Kidney (tissue), 14 donors: ENCODE measurements around the gene EHF. TPM values are rescaled to one million over a fixed set of nuclear protein-coding genes. Genes with fewer than 3 reads are reported as not detected.

Source experiments
- DNase-seq, 5 donors: peaks; one replicate each; pipeline ENCODE4 v3.0.0-alpha.2; 2013 to 2020
- FAIRE-seq: peaks from 2 replicates; lab custom pipeline; 2012; peaks lifted over from hg19 to GRCh38; lab: Jason Lieb, UNC
- H3K27ac ChIP-seq, 2 donors: one replicate each; pipeline ENCODE4 v1.7.0; 2013; ENCODE audit warnings: low read depth in 2 of 2, low read length in 2 of 2, inconsistent platforms in 1 of 2
- H3K27me3 ChIP-seq: one replicate; pipeline ENCODE4 v1.7.1; 2013; ENCODE audit warnings: low read length, inconsistent platforms; ENCODE audit not compliant: control insufficient read depth, insufficient read depth
- H3K36me3 ChIP-seq, 3 donors: one replicate each; pipeline versions ENCODE4 v1.7.0 to v1.7.1; 2013; ENCODE audit warnings: low read length in 3 of 3, control low read depth in 1 of 3, inconsistent platforms in 1 of 3; ENCODE audit not compliant: insufficient read depth in 3 of 3, control insufficient read depth in 2 of 3
- H3K4me1 ChIP-seq, 3 donors: one replicate each; pipeline versions ENCODE4 v1.7.0 to v1.7.1; 2013; ENCODE audit warnings: low read length in 3 of 3, inconsistent platforms in 1 of 3, low read depth in 1 of 3; ENCODE audit not compliant: control insufficient read depth in 2 of 3, insufficient read depth in 2 of 3
- H3K4me3 ChIP-seq, 3 donors: one replicate each; pipeline versions ENCODE4 v1.7.0 to v1.8.1; 2013; ENCODE audit warnings: low read length in 3 of 3, control low read depth in 1 of 3, inconsistent platforms in 1 of 3
- H3K9ac ChIP-seq, 3 donors: one replicate each; pipeline versions ENCODE4 v1.7.0 to v1.7.1; 2013; ENCODE audit warnings: low read length in 3 of 3, control low read depth in 1 of 3, inconsistent platforms in 1 of 3
- H3K9me3 ChIP-seq, 3 donors: one replicate each; pipeline versions ENCODE4 v1.7.0 to v1.7.1; 2013; ENCODE audit warnings: low read length in 3 of 3, control low read depth in 1 of 3, inconsistent platforms in 1 of 3; ENCODE audit not compliant: control insufficient read depth in 2 of 3, insufficient read depth in 1 of 3
- CTCF ChIP-seq: IDR thresholded peaks from 3 replicates; pipeline ENCODE4 v1.5.1; 2012; ENCODE audit warnings: mild to moderate bottlenecking, moderate library complexity, borderline replicate concordance; ENCODE audit not compliant: insufficient read depth; ENCODE audit errors: extremely low read depth
- intact Hi-C: fragments of 100-400 bp; cut with DNase I; formaldehyde crosslinking; loops from one replicate; pipeline ENCODE4 v1.11.1; 2022
- polyA plus RNA-seq: library from polyadenylated mRNA; stranded (reverse); fragments of 350-450 nt; fragmentation: Illumina TruSeq; extraction: RNeasy Lipid Tissue Mini Kit (QIAGEN cat#74804); gene quantifications from one replicate; pipeline ENCODE4 v1.2.3, GENCODE V29; 2014; ENCODE audit warnings: low read depth, low replicate concordance; ENCODE audit not compliant: insufficient read depth
- total RNA-seq: library from RNA; stranded (reverse); fragmentation: NEBNext Ultra II Directional; extraction: Animal tissue kit (Norgen Biotek cat#: 25700); gene quantifications from one replicate; pipeline ENCODE4 v1.2.1, GENCODE V29; 2021
- donor health status: control.
- donor health status: control.
- donor health status: control.
- donor health status: control.
- donor health status: control.
- donor health status: DM: yes; HTN: yes; CAD: no.
- donor health status: Normal renal cell carcinoma (clear cell type).

EHF gene
- total and polyA plus RNA-seq, 2 donors from 2014 or later = 4.7 to 65.5 TPM

DNA sequence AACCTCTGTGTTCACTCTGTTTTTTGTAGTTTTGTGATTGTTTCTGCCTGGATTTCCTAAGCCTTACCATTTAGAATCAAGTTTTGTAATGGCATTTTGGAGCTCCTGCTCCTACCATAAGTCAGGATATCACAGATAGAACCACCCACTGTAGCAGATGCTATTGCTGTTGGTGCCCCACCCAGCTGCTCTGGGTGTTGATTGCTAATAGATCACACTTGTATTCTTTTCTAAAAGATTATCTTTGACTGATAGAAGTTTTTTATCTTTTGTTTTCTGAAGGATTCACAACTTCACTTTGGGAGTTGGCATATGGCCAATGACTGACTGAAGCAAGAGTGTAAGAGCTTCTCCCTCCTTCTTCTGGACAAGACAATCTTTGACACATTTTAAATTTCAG, 76.0 kb downstream of the EHF start:
- no peak overlapping the region for H3K9ac ChIP-seq
- FAIRE-seq (no peak), DNase-seq (no peak)
- H3K27ac ChIP-seq = no peak overlapping the region
- H3K9me3 ChIP-seq = peaks cover 0 to 6% (median 0%) of the 10 kb centered on the region in 3 donors
- no peak overlapping the region for H3K4me3 ChIP-seq
- intact Hi-C loops = no loop called here
- no peaks in the 10 kb centered on the region for H3K36me3 ChIP-seq
- no peaks in the 10 kb centered on the region for H3K27me3 ChIP-seq
- no peak for TF ChIP-seq CTCF
- H3K4me1 ChIP-seq = no peaks in the 10 kb centered on the region

DNA sequence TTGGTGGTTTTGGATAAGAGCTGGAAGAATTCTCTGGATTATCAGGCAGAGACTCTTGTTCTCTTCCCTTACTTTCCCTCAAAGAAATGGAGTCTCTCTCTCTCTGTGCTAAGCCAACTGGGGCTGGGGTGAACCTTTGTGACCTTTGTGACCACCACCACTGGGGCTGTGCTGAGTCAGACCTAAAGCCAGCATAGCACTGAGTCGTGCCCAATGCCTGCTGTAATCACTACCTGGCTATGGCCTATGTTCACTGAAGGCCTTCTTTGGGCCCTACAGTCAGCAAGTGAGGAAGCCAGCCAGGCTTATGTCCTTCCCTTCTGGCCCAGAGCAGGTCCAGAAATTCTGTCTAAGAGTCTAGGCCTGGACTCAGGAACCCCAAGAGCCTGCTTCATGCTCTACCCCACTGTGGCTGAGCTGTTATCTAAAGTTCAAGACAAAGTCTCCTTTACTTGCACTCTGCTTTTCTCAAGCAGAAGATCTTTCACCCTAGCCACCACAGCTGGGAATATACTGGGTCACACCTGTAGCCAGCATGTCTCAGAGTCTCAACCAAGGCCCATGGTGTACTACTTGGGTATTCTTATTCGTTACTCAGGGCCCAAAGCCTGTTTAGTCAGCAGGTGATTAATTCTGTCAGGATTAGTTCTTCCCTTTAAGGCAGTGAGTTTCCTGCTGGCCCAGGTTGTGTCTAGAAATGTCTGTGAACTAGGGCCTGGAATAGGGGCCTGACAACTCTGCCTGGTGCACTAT, 86.0 kb downstream of the EHF start:
- FAIRE-seq (no peak), DNase-seq (no peak)
- Histone ChIP-seq H3K4me3 (no peak overlapping the region), H3K27ac (no peak overlapping the region), H3K9ac (no peak overlapping the region), H3K4me1 (no peaks in the 10 kb centered on the region), H3K27me3 (no peaks in the 10 kb centered on the region), H3K36me3 (no peaks in the 10 kb centered on the region), H3K9me3 (peaks cover 0 to 9% (median 0%) of the 10 kb centered on the region in 3 donors)
- TF ChIP-seq CTCF = no peak
- intact Hi-C loops = no loop called here

- Histone ChIP-seq H3K27me3 (no peaks in the 10 kb centered on the region), H3K9ac (no peak overlapping the region), H3K9me3 (peaks cover 0 to 12% (median 0%) of the 10 kb centered on the region in 3 donors), H3K36me3 (no peaks in the 10 kb centered on the region), H3K27ac (no peak overlapping the region), H3K4me3 (no peak overlapping the region), H3K4me1 (no peaks in the 10 kb centered on the region)
- FAIRE-seq = no peak
- DNase-seq = no peak
- intact Hi-C loops = no loop called here
- no peak for TF ChIP-seq CTCF
Measured at GRCh38 chr11:34707462-34707840, 86.6 kb downstream of the EHF start.

Other genes with a start within 250 kb of the EHF start
- gene CAT, start 182.2 kb upstream of the EHF start, total RNA-seq = 84.4 TPM
- 208 TPM for gene CAT, start 182.2 kb upstream of the EHF start, polyA plus RNA-seq
- 0.94 TPM for gene ELF5, start 107.3 kb upstream of the EHF start, total RNA-seq
- gene ELF5, start 107.3 kb upstream of the EHF start, polyA plus RNA-seq = 18.9 TPM